Measurements from ENCODE around the gene B3GAT1. TPM values are rescaled to one million over a fixed set of nuclear protein-coding genes. Genes with fewer than 3 reads are reported as not detected.

The B3GAT1 gene
- total and polyA plus RNA-seq, 12 donors: 0.04 to 0.60 (median 0.08) TPM; not detected in 6

GRCh38 chr11:134358165-134358855 lies 53.7 kb downstream of the B3GAT1 start:
- Histone ChIP-seq H3K27ac (no peak overlapping the region), H3K9me3 (peaks cover 0 to 8% (median 0%) of the 10 kb centered on the region in 11 donors), H3K36me3 (no peaks in the 10 kb centered on the region), H3K27me3 (peaks cover 0 to 45% (median 31%) of the 10 kb centered on the region in 7 donors), H3K4me3 (no peak overlapping the region), H3K4me1 (peaks cover 0 to 4% (median 0%) of the 10 kb centered on the region in 9 donors)
- no peak for DNase-seq
- TF ChIP-seq CTCF (IDR thresholded peaks at IDR 0.05): no peak
- intact Hi-C loops (cut with DNase I): no loop called here
- ATAC-seq: peak in 1 of 8 donors; percentile 26
- WGBS, 2 donors: 84% methylated on average over 27 of the region's 27 CpGs

GRCh38 chr11:134357545-134357839 lies 54.5 kb downstream of the B3GAT1 start:
- DNase-seq: no peak
- Histone ChIP-seq H3K9me3 (peaks cover 0 to 11% (median 0%) of the 10 kb centered on the region in 11 donors), H3K27me3 (peaks cover 0 to 44% (median 23%) of the 10 kb centered on the region in 7 donors), H3K4me1 (peaks cover 0 to 4% (median 0%) of the 10 kb centered on the region in 9 donors), H3K36me3 (no peaks in the 10 kb centered on the region), H3K4me3 (no peak overlapping the region), H3K27ac (no peak overlapping the region)
- no peak for ATAC-seq
- 79 to 86% methylated on average over 8 of the region's 8 CpGs for WGBS, 2 donors
- intact Hi-C loops (cut with DNase I): no loop called here
- no peak for TF ChIP-seq CTCF (IDR thresholded peaks at IDR 0.05)

DNA sequence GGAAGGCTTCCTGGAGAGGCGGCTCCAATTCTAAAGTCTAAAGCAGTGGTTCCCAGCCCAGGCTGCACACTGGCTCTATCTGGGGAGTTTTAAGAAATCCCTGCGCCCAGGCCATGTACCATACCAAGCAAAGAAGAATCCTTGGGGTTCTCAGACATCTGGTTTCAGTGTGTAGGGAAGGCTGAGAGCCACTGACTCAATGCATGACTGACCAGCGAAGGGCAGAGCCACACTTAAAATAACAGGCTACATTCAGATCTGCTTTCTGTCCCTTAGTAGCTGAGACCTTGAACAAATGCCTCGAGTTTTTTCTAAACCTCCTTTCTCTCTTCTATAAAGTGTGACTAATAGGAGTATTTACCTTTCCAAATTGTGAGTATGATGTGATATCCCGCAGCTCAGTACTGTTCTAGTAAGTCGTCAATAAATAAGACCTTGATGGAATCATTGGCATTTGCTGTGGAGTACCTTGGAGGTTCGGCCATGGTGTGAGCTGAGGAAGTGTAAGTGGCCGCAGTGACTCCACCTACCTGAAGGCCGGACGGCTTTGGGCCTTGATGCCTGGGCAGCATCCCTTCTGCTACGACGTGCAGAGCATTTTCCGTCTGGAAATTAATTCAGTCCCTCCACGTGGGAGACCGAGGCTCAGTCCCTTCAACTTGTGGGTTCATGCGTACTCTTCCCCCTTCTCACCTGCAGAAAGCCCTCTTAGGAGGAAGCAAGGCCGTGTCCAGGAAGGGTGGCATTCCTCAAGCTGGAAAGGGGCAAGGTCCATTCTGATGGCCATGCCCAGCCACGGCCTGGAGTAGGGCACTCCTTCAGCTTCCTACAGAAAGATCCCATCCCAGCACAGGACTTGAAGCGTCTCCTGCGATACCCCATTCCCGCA lies 55.1 kb downstream of the B3GAT1 start:
- Histone ChIP-seq H3K27me3 (peaks cover 0 to 46% (median 18%) of the 10 kb centered on the region in 7 donors), H3K36me3 (no peaks in the 10 kb centered on the region), H3K9me3 (peaks cover 0 to 11% (median 0%) of the 10 kb centered on the region in 11 donors), H3K4me1 (peaks cover 0 to 4% (median 0%) of the 10 kb centered on the region in 9 donors), H3K27ac (no peak overlapping the region), H3K4me3 (no peak overlapping the region)
- no peak for TF ChIP-seq CTCF (IDR thresholded peaks at IDR 0.05)
- intact Hi-C loops (cut with DNase I): no loop called here
- WGBS, 2 donors: 88 to 89% methylated on average over 21 of the region's 21 CpGs
- ATAC-seq: no peak
- DNase-seq: no peak

- 79 to 82% methylated on average over 5 of the region's 5 CpGs for WGBS, 2 donors
These were observed 56.4 kb downstream of the B3GAT1 start for GRCh38 chr11:134355656-134356055.

More at GRCh38 chr11:134355656-134356055, 56.4 kb downstream of the B3GAT1 start:
- peaks cover 0 to 11% (median 0%) of the 10 kb centered on the region in 11 donors for H3K9me3 ChIP-seq
- H3K4me1 ChIP-seq: peaks cover 0 to 4% (median 0%) of the 10 kb centered on the region in 9 donors
- no peak overlapping the region for H3K4me3 ChIP-seq
- no peak for ATAC-seq
- TF ChIP-seq CTCF (IDR thresholded peaks at IDR 0.05): no peak
- H3K27me3 ChIP-seq: peaks cover 0 to 48% (median 17%) of the 10 kb centered on the region in 7 donors
- DNase-seq: no peak
- intact Hi-C loops (cut with DNase I): no loop called here
- no peaks in the 10 kb centered on the region for H3K36me3 ChIP-seq
- H3K27ac ChIP-seq: no peak overlapping the region

Data from heart right ventricle (tissue), 16 donors.